Astrocyte (in vitro differentiated cells and primary cell): ENCODE data around the gene CAMK2B.

ENCODE experiments used
- CTCF ChIP-seq: IDR thresholded peaks from 2 replicates; pipeline ENCODE4 v1.5.1; 2011; ENCODE audit warnings: low read depth, mild to moderate bottlenecking, inconsistent platforms, low read length, moderate library complexity; ENCODE audit not compliant: insufficient read depth
- EZH2 ChIP-seq: IDR thresholded peaks from 2 replicates; pipeline ENCODE4 v1.6.1; 2012; ENCODE audit warnings: mild to moderate bottlenecking, low read length, inconsistent platforms; ENCODE audit not compliant: insufficient read depth

DNA sequence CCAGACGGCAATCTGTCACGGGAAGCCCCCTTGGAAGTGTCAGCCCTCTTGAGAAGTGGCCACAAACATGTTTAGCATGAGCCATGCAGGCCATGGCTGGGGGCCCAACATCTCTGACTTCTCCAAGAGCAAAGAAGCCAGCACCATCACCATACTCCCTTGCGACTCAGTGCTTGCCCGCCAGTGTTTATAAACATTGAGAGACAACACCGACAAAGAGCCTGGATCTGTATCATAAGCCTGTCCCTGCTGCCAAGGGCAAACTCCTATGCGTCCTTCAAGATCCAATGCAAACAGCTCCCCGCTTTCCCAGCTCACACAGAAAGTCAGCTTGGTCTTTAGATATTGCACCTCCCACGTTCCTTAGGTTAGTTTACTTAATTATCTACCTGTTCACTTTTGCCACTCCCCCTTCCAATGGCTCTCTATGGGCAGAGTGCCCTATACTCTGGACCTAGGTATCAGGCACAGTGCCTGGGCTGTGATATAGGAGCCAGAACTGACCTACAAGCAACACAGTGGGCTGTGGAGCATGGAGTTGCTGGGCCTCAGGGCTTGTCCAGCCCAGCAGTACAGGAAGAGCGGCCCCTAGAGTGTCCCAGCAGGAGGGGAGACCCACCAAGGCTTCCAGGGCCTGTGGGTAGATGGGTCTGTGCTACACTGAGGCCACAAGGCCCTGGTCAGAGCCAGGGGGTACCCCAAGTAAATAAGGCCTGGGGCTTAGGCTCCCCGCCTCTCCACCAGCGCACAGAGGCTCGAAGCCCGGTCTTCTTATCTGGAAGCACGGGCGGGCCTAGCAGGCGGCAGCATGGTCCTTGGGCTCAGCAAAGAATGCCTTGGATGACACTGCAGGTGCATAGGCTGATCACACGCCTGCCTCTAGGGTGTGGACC, 37.7 kb downstream of the CAMK2B start:
- TF ChIP-seq CTCF (no peak), EZH2 (no peak)
